Uterus (tissue), 2 donors: ENCODE results near the gene PBXIP1.

Experiments used
- POLR2A ChIP-seq, 2 donors: fragments of 450-650 bp; IDR thresholded peaks; one replicate each; pipeline ENCODE4 v1.6.1; 2016; ENCODE audit warnings: antibody characterized with exemption in 2 of 2, mild to moderate bottlenecking in 1 of 2, moderate library complexity in 1 of 2
- TF ChIP-seq, protein P1 (sequence below), 4 experiments: fragments of 200-600 bp in 2 of 4; fragments of 450-650 bp in 2 of 4; sonication (generic) in 2 of 4; IDR thresholded peaks; one replicate each; pipeline ENCODE4 v1.5.1; 2016 to 2019; ENCODE audit warnings: antibody characterized with exemption in 4 of 4, mild to moderate bottlenecking in 2 of 4, moderate library complexity in 1 of 4

- TF ChIP-seq POLR2A (IDR thresholded peaks at IDR 0.05): no peak
- TF ChIP-seq, protein P1, sequence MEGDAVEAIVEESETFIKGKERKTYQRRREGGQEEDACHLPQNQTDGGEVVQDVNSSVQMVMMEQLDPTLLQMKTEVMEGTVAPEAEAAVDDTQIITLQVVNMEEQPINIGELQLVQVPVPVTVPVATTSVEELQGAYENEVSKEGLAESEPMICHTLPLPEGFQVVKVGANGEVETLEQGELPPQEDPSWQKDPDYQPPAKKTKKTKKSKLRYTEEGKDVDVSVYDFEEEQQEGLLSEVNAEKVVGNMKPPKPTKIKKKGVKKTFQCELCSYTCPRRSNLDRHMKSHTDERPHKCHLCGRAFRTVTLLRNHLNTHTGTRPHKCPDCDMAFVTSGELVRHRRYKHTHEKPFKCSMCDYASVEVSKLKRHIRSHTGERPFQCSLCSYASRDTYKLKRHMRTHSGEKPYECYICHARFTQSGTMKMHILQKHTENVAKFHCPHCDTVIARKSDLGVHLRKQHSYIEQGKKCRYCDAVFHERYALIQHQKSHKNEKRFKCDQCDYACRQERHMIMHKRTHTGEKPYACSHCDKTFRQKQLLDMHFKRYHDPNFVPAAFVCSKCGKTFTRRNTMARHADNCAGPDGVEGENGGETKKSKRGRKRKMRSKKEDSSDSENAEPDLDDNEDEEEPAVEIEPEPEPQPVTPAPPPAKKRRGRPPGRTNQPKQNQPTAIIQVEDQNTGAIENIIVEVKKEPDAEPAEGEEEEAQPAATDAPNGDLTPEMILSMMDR (IDR thresholded peaks at IDR 0.05): no peak
Observed at GRCh38 chr1:155000411-155000725, 44.5 kb upstream of the PBXIP1 start.
